Keratinocyte (primary cell): ENCODE measurements around the gene SELENOF.

Experiments
- EZH2 ChIP-seq: IDR thresholded peaks from one replicate; pipeline ENCODE4 v1.6.1; 2012; ENCODE audit warnings: inconsistent platforms, mild to moderate bottlenecking, low read length, moderate library complexity
- TF ChIP-seq, protein P1 (sequence below), 3 experiments: IDR thresholded peaks in 1 of 3; conservative IDR thresholded peaks in 1 of 3; optimal IDR thresholded peaks in 1 of 3; 2 replicates in 2 of 3; 3 replicates in 1 of 3; pipeline versions ENCODE3 to v1.5.1; 2011; ENCODE audit warnings: low read length in 3 of 3, mild to moderate bottlenecking in 3 of 3, moderate library complexity in 2 of 3, control low read depth in 1 of 3, inconsistent platforms in 1 of 3; ENCODE audit not compliant: insufficient read depth in 2 of 3; ENCODE audit errors: extremely low read depth in 1 of 3

DNA sequence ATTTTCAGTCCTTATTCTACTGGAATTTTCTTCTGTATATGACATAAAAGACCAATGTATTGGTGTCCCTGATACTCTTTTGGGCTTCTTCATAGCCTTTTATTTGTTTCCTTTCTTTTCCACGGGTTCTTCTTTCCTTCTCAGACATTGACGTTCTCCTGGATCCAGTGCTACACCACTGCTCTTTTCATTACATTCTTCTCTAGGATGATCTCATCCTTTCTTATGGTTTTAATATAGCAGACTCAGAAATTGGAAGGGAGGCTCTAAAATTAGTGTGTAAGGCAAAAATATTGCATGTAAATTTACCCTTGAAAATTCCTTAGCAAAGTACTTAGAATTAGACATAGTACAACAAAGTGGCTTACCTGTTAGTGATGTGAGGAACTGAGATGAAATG, 65.3 kb downstream of the SELENOF start:
- TF ChIP-seq EZH2, result no peak
- TF ChIP-seq, protein P1, sequence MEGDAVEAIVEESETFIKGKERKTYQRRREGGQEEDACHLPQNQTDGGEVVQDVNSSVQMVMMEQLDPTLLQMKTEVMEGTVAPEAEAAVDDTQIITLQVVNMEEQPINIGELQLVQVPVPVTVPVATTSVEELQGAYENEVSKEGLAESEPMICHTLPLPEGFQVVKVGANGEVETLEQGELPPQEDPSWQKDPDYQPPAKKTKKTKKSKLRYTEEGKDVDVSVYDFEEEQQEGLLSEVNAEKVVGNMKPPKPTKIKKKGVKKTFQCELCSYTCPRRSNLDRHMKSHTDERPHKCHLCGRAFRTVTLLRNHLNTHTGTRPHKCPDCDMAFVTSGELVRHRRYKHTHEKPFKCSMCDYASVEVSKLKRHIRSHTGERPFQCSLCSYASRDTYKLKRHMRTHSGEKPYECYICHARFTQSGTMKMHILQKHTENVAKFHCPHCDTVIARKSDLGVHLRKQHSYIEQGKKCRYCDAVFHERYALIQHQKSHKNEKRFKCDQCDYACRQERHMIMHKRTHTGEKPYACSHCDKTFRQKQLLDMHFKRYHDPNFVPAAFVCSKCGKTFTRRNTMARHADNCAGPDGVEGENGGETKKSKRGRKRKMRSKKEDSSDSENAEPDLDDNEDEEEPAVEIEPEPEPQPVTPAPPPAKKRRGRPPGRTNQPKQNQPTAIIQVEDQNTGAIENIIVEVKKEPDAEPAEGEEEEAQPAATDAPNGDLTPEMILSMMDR (optimal IDR thresholded peaks at IDR 0.05 in 1 of 3, IDR thresholded peaks at IDR 0.05 in 1 of 3, conservative IDR thresholded peaks at IDR 0.05 in 1 of 3; ENCODE audit: extremely low read depth in 1 of 3, insufficient read depth in 2 of 3, low read length in 3 of 3), result no peak
